MM.1S (cell line): Measurements from ENCODE around the gene DLGAP1.

Experiments
- DNase-seq: peaks from one replicate; pipeline ENCODE4 v3.0.0-alpha.2; 2015
- H2AFZ ChIP-seq: fragments of 300-600 bp; sonication (generic); 2 replicates; pipeline ENCODE4 v1.6.0; 2016; ENCODE audit warnings: antibody characterized with exemption, low read length
- H3F3A ChIP-seq: fragments of 300-600 bp; sonication (generic); 2 replicates; pipeline ENCODE4 v1.6.1; 2016; ENCODE audit warnings: mild to moderate bottlenecking, antibody characterized with exemption, low read length, moderate library complexity, mixed read lengths; ENCODE audit not compliant: insufficient read depth
- H3K27ac ChIP-seq: fragments of 300-600 bp; sonication (generic); 2 replicates; pipeline ENCODE4 v1.5.1; 2016; ENCODE audit warnings: mild to moderate bottlenecking, low read length
- H3K27me3 ChIP-seq: fragments of 300-600 bp; sonication (generic); replicated peaks from 2 replicates; pipeline ENCODE4 v1.6.0; 2016; ENCODE audit warnings: low read length; ENCODE audit not compliant: insufficient read depth
- H3K36me3 ChIP-seq: fragments of 300-600 bp; sonication (generic); replicated peaks from 2 replicates; pipeline ENCODE4 v1.6.1; 2016; ENCODE audit warnings: mild to moderate bottlenecking, low read length, mixed read lengths; ENCODE audit not compliant: insufficient read depth
- H3K4me1 ChIP-seq: fragments of 300-600 bp; sonication (generic); 2 replicates; pipeline ENCODE4 v1.6.1; 2016; ENCODE audit warnings: low read length, mixed read lengths
- H3K4me2 ChIP-seq: fragments of 300-600 bp; sonication (generic); 2 replicates; pipeline ENCODE4 v1.6.0; 2016; ENCODE audit warnings: low read depth, low read length
- H3K4me3 ChIP-seq: fragments of 300-600 bp; sonication (generic); 2 replicates; pipeline ENCODE4 v1.5.1; 2016; ENCODE audit warnings: low read length, mixed read lengths
- H3K79me2 ChIP-seq: fragments of 300-600 bp; sonication (generic); 2 replicates; pipeline ENCODE4 v1.6.1; 2016; ENCODE audit warnings: mixed run types, low read length, mixed read lengths
- H3K9ac ChIP-seq: fragments of 300-600 bp; sonication (generic); 2 replicates; pipeline ENCODE4 v1.6.1; 2016; ENCODE audit warnings: low read length, mixed read lengths
- H3K9me2 ChIP-seq: fragments of 300-600 bp; sonication (generic); replicated peaks from 2 replicates; pipeline ENCODE4 v1.6.1; 2016; ENCODE audit warnings: mild to moderate bottlenecking, low read length, mixed read lengths; ENCODE audit not compliant: insufficient read depth
- H3K9me3 ChIP-seq: fragments of 300-600 bp; sonication (generic); replicated peaks from 2 replicates; pipeline ENCODE4 v1.6.1; 2016; ENCODE audit warnings: mild to moderate bottlenecking, low read length, mixed read lengths; ENCODE audit not compliant: insufficient read depth
- H4K20me1 ChIP-seq: fragments of 300-600 bp; sonication (generic); 2 replicates; pipeline ENCODE4 v1.6.1; 2016; ENCODE audit warnings: mild to moderate bottlenecking, low read length, moderate library complexity, mixed read lengths; ENCODE audit not compliant: insufficient read depth
- CTCF ChIP-seq: fragments of 300-600 bp; sonication (generic); IDR thresholded peaks from 2 replicates; pipeline ENCODE4 v1.5.1; 2016; ENCODE audit warnings: antibody characterized with exemption, low read length, mixed read lengths
- EZH2 ChIP-seq: fragments of 300-600 bp; sonication (generic); optimal IDR thresholded peaks from 2 replicates; pipeline ENCODE3; 2017; ENCODE audit warnings: low read depth, mild to moderate bottlenecking, antibody characterized with exemption, low read length, mixed read lengths
- EZH2phosphoT487 ChIP-seq: fragments of 300-600 bp; sonication (generic); IDR thresholded peaks from 2 replicates; pipeline ENCODE4 v1.6.1; 2018; ENCODE audit warnings: antibody characterized with exemption, low read length

The DLGAP1 gene

GRCh38 chr18:3793545-3793944 lies 661.6 kb downstream of the DLGAP1 start:
- no peak overlapping the region for H2AFZ ChIP-seq
- H3K4me2 ChIP-seq: no peak overlapping the region
- H3K9me3 ChIP-seq: no peaks in the 10 kb centered on the region
- H3K4me3 ChIP-seq: no peak overlapping the region
- no peaks in the 10 kb centered on the region for H4K20me1 ChIP-seq
- H3K4me1 ChIP-seq: no peaks in the 10 kb centered on the region
- H3K9me2 ChIP-seq: no peaks in the 10 kb centered on the region
- H3K9ac ChIP-seq: no peak overlapping the region
- H3K36me3 ChIP-seq: no peaks in the 10 kb centered on the region
- no peak for DNase-seq
- no peaks in the 10 kb centered on the region for H3K79me2 ChIP-seq
- no peak overlapping the region for H3K27ac ChIP-seq
- H3K27me3 ChIP-seq: no peaks in the 10 kb centered on the region
- H3F3A ChIP-seq: no peaks in the 10 kb centered on the region
- no peak for TF ChIP-seq EZH2
- no peak for TF ChIP-seq EZH2phosphoT487
- no peak for TF ChIP-seq CTCF

GRCh38 chr18:3793111-3793510 lies 662.0 kb downstream of the DLGAP1 start:
- no peak for DNase-seq

GRCh38 chr18:3792711-3793110 lies 662.4 kb downstream of the DLGAP1 start:
- Histone ChIP-seq H3K9me3 (no peaks in the 10 kb centered on the region), H3K36me3 (no peaks in the 10 kb centered on the region), H3K27ac (no peak overlapping the region), H3K4me2 (no peak overlapping the region), H3K9ac (no peak overlapping the region), H3K27me3 (no peaks in the 10 kb centered on the region), H3F3A (no peaks in the 10 kb centered on the region), H2AFZ (no peak overlapping the region), H3K79me2 (no peaks in the 10 kb centered on the region), H3K4me1 (no peaks in the 10 kb centered on the region), H3K9me2 (no peaks in the 10 kb centered on the region), H4K20me1 (no peaks in the 10 kb centered on the region), H3K4me3 (no peak overlapping the region)
- TF ChIP-seq CTCF: no peak
- no peak for TF ChIP-seq EZH2phosphoT487
- no peak for TF ChIP-seq EZH2
- no peak for DNase-seq

More at GRCh38 chr18:3793111-3793510, 662.0 kb downstream of the DLGAP1 start:
- Histone ChIP-seq H3F3A (no peaks in the 10 kb centered on the region), H3K79me2 (no peaks in the 10 kb centered on the region), H3K9me2 (no peaks in the 10 kb centered on the region), H3K27me3 (no peaks in the 10 kb centered on the region), H3K9me3 (no peaks in the 10 kb centered on the region), H3K4me1 (no peaks in the 10 kb centered on the region), H3K36me3 (no peaks in the 10 kb centered on the region), H3K4me3 (no peak overlapping the region), H2AFZ (no peak overlapping the region), H3K9ac (no peak overlapping the region), H3K27ac (no peak overlapping the region), H4K20me1 (no peaks in the 10 kb centered on the region), H3K4me2 (no peak overlapping the region)
- TF ChIP-seq EZH2: no peak
- no peak for TF ChIP-seq EZH2phosphoT487
- no peak for TF ChIP-seq CTCF
